Neuron (in vitro differentiated cells): ENCODE data around the gene SUPT4H1.

Experiments
- H2AFZ ChIP-seq: one replicate; pipeline ENCODE4 v1.6.1; 2013; ENCODE audit warnings: low read depth, mild to moderate bottlenecking, inconsistent platforms, low read length, moderate library complexity
- H3K27me3 ChIP-seq: one replicate; pipeline ENCODE4 v1.6.1; 2013; ENCODE audit warnings: low read length; ENCODE audit not compliant: insufficient read depth
- H3K36me3 ChIP-seq: one replicate; pipeline ENCODE4 v1.6.1; 2013; ENCODE audit warnings: low read length; ENCODE audit not compliant: insufficient read depth
- H3K4me1 ChIP-seq: one replicate; pipeline ENCODE4 v1.6.1; 2013; ENCODE audit warnings: low read length; ENCODE audit not compliant: insufficient read depth
- H3K4me3 ChIP-seq: 2 replicates; pipeline ENCODE4 v1.5.1; 2013; ENCODE audit warnings: mild to moderate bottlenecking, low read length, moderate library complexity
- H3K9me3 ChIP-seq: one replicate; pipeline ENCODE4 v1.6.1; 2013; ENCODE audit warnings: low read length

SUPT4H1 gene

GRCh38 chr17:58324056-58324408, 28.0 kb downstream of the SUPT4H1 start:
- Histone ChIP-seq H3K4me1 (peaks cover 26% of the 10 kb centered on the region), H2AFZ (no peak overlapping the region), H3K9me3 (no peaks in the 10 kb centered on the region), H3K27me3 (peaks cover 23% of the 10 kb centered on the region), H3K4me3 (no peak overlapping the region), H3K36me3 (no peaks in the 10 kb centered on the region)

- peaks cover 23% of the 10 kb centered on the region for H3K27me3 ChIP-seq
Measured at GRCh38 chr17:58323366-58324055, 28.5 kb downstream of the SUPT4H1 start.

GRCh38 chr17:58322581-58323185, 29.3 kb downstream of the SUPT4H1 start:
- peaks cover 23% of the 10 kb centered on the region for H3K27me3 ChIP-seq
- H3K4me3 ChIP-seq: no peak overlapping the region
- H3K9me3 ChIP-seq: no peaks in the 10 kb centered on the region
- peaks cover 15% of the 10 kb centered on the region for H3K4me1 ChIP-seq
- no peaks in the 10 kb centered on the region for H3K36me3 ChIP-seq
- H2AFZ ChIP-seq: no peak overlapping the region

More at GRCh38 chr17:58323366-58324055, 28.5 kb downstream of the SUPT4H1 start:
- no peak overlapping the region for H3K4me3 ChIP-seq
- no peak overlapping the region for H2AFZ ChIP-seq
- H3K9me3 ChIP-seq: no peaks in the 10 kb centered on the region
- no peaks in the 10 kb centered on the region for H3K36me3 ChIP-seq
- H3K4me1 ChIP-seq: peaks cover 23% of the 10 kb centered on the region

GRCh38 chr17:58321571-58322525, 30.2 kb downstream of the SUPT4H1 start:
- Histone ChIP-seq H2AFZ (no peak overlapping the region), H3K4me1 (peaks cover 10% of the 10 kb centered on the region), H3K9me3 (no peaks in the 10 kb centered on the region), H3K4me3 (no peak overlapping the region), H3K36me3 (no peaks in the 10 kb centered on the region), H3K27me3 (peaks cover 21% of the 10 kb centered on the region)

GRCh38 chr17:58320570-58321323, 31.3 kb downstream of the SUPT4H1 start:
- no peak overlapping the region for H2AFZ ChIP-seq
- H3K27me3 ChIP-seq: peaks cover 17% of the 10 kb centered on the region
- no peak overlapping the region for H3K4me3 ChIP-seq
- H3K36me3 ChIP-seq: no peaks in the 10 kb centered on the region
- peaks cover 10% of the 10 kb centered on the region for H3K4me1 ChIP-seq
- no peaks in the 10 kb centered on the region for H3K9me3 ChIP-seq

GRCh38 chr17:58320163-58320558, 31.8 kb downstream of the SUPT4H1 start:
- no peaks in the 10 kb centered on the region for H3K9me3 ChIP-seq
- no peak overlapping the region for H2AFZ ChIP-seq
- H3K4me3 ChIP-seq: no peak overlapping the region
- H3K4me1 ChIP-seq: peaks cover 4% of the 10 kb centered on the region
- no peaks in the 10 kb centered on the region for H3K36me3 ChIP-seq
- peaks cover 13% of the 10 kb centered on the region for H3K27me3 ChIP-seq

GRCh38 chr17:58319173-58320162, 32.5 kb downstream of the SUPT4H1 start:
- no peak overlapping the region for H3K4me3 ChIP-seq
- H3K27me3 ChIP-seq: peaks cover 9% of the 10 kb centered on the region
- no peaks in the 10 kb centered on the region for H3K9me3 ChIP-seq
- H3K36me3 ChIP-seq: no peaks in the 10 kb centered on the region
- H3K4me1 ChIP-seq: no peaks in the 10 kb centered on the region
- no peak overlapping the region for H2AFZ ChIP-seq

GRCh38 chr17:58318627-58319172, 33.3 kb downstream of the SUPT4H1 start:
- no peak overlapping the region for H2AFZ ChIP-seq
- H3K36me3 ChIP-seq: no peaks in the 10 kb centered on the region
- no peaks in the 10 kb centered on the region for H3K9me3 ChIP-seq
- H3K4me3 ChIP-seq: no peak overlapping the region
- H3K27me3 ChIP-seq: peaks cover 5% of the 10 kb centered on the region
- peaks cover 2% of the 10 kb centered on the region for H3K4me1 ChIP-seq

- Histone ChIP-seq H3K36me3 (no peaks in the 10 kb centered on the region), H3K4me3 (no peak overlapping the region), H3K27me3 (no peaks in the 10 kb centered on the region), H2AFZ (no peak overlapping the region), H3K9me3 (no peaks in the 10 kb centered on the region), H3K4me1 (peaks cover 4% of the 10 kb centered on the region)
Measured at GRCh38 chr17:58318065-58318481, 33.9 kb downstream of the SUPT4H1 start.

- H3K4me1 ChIP-seq: peaks cover 4% of the 10 kb centered on the region
- H3K9me3 ChIP-seq: no peaks in the 10 kb centered on the region
- H3K4me3 ChIP-seq: no peak overlapping the region
- H2AFZ ChIP-seq: no peak overlapping the region
- H3K27me3 ChIP-seq: no peaks in the 10 kb centered on the region
- no peaks in the 10 kb centered on the region for H3K36me3 ChIP-seq
Measured at GRCh38 chr17:58317421-58318064, 34.5 kb downstream of the SUPT4H1 start.

- Histone ChIP-seq H3K4me3 (no peak overlapping the region), H3K4me1 (peaks cover 4% of the 10 kb centered on the region), H3K9me3 (no peaks in the 10 kb centered on the region), H3K27me3 (no peaks in the 10 kb centered on the region), H2AFZ (no peak overlapping the region), H3K36me3 (no peaks in the 10 kb centered on the region)
Measured at GRCh38 chr17:58316260-58316960, 35.6 kb downstream of the SUPT4H1 start.
